ENCODE data around the gene SPO11. TPM values are rescaled to one million over a fixed set of nuclear protein-coding genes. Genes with fewer than 3 reads are reported as not detected.
A peak's percentile ranks its signal among the peaks of the same experiment; 100 is the strongest.

Gene SPO11
- total RNA-seq, 1 experiment from 2014 or later, result not detected

GRCh38 chr20:57385940-57386339, 56.3 kb downstream of the SPO11 start:
- POLR2A ChIA-PET, result no interaction called here
- DNase-seq, result no peak
- Mint-ChIP-seq H3K27ac (ENCODE audit: unreplicated experiment) (no peak overlapping the region), H3K36me3 (ENCODE audit: insufficient read depth, unreplicated experiment) (peaks cover 32% of the 10 kb centered on the region), H3K4me3 (ENCODE audit: unreplicated experiment) (no peak overlapping the region), H3K27me3 (ENCODE audit: insufficient read depth, unreplicated experiment) (no peaks in the 10 kb centered on the region), H3K4me1 (ENCODE audit: low read depth, unreplicated experiment) (peaks cover 24% of the 10 kb centered on the region), H3K9me3 (ENCODE audit: unreplicated experiment) (no peaks in the 10 kb centered on the region)
- Histone ChIP-seq H3K9me3 (no peaks in the 10 kb centered on the region), H3K4me1 (peaks cover 15% of the 10 kb centered on the region), H3K4me3 (ENCODE audit: low read depth, low read length) (no peak overlapping the region), H3K27me3 (replicated peaks; ENCODE audit: control insufficient read depth, insufficient read depth, low read length) (no peaks in the 10 kb centered on the region), H3K36me3 (ENCODE audit: control insufficient read depth, insufficient read depth, low read length) (no peaks in the 10 kb centered on the region)
- no TSS peak for BruUV-seq (replicated peaks)
- CTCF ChIA-PET, result no interaction called here
- no peak for TF ChIP-seq CTCF (IDR thresholded peaks at IDR 0.05; ENCODE audit: insufficient read depth in 1 of 2, low read depth in 1 of 2, low read length in 1 of 2, severe bottlenecking in 1 of 2, unreplicated experiment in 1 of 2)
- intact Hi-C loops (cut with micrococcal nuclease; ENCODE audit: unreplicated experiment), result loop anchor here (10.0 kb wide), 1 partner anchor 209 kb away; no protein-coding TSS in a partner anchor

GRCh38 chr20:57386762-57387161, 57.2 kb downstream of the SPO11 start:
- Mint-ChIP-seq H3K27me3 (ENCODE audit: insufficient read depth, unreplicated experiment) (no peaks in the 10 kb centered on the region), H3K9me3 (ENCODE audit: unreplicated experiment) (no peaks in the 10 kb centered on the region), H3K4me1 (ENCODE audit: low read depth, unreplicated experiment) (peaks cover 26% of the 10 kb centered on the region), H3K36me3 (ENCODE audit: insufficient read depth, unreplicated experiment) (peaks cover 26% of the 10 kb centered on the region), H3K4me3 (ENCODE audit: unreplicated experiment) (no peak overlapping the region), H3K27ac (ENCODE audit: unreplicated experiment) (no peak overlapping the region)
- H3K9me3 ChIP-seq, result no peaks in the 10 kb centered on the region
- H3K4me1 ChIP-seq, result peaks cover 16% of the 10 kb centered on the region
- no peak for TF ChIP-seq CTCF (IDR thresholded peaks at IDR 0.05; ENCODE audit: insufficient read depth in 1 of 2, low read depth in 1 of 2, low read length in 1 of 2, severe bottlenecking in 1 of 2, unreplicated experiment in 1 of 2)
- intact Hi-C loops (cut with micrococcal nuclease; ENCODE audit: unreplicated experiment), result loop anchor here (10.0 kb wide), 1 partner anchor 208 kb away; no protein-coding TSS in a partner anchor
- no peaks in the 10 kb centered on the region for H3K27me3 ChIP-seq (replicated peaks; ENCODE audit: control insufficient read depth, insufficient read depth, low read length)
- H3K4me3 ChIP-seq (ENCODE audit: low read depth, low read length), result no peak overlapping the region
- CTCF ChIA-PET, result interaction anchor here (0.7 kb wide), 1 partner anchor 284 kb away, joined by 4 read pairs; no protein-coding TSS in a partner anchor
- DNase-seq, result peak in 1 of 2 experiments; percentile 39
- BruUV-seq (replicated peaks), result no TSS peak
- POLR2A ChIA-PET, result no interaction called here
- no peaks in the 10 kb centered on the region for H3K36me3 ChIP-seq (ENCODE audit: control insufficient read depth, insufficient read depth, low read length)

GRCh38 chr20:57387463-57387862, 57.9 kb downstream of the SPO11 start:
- H3K4me3 Mint-ChIP-seq (ENCODE audit: unreplicated experiment), result no peak overlapping the region
- H3K27me3 ChIP-seq (replicated peaks; ENCODE audit: control insufficient read depth, insufficient read depth, low read length), result no peaks in the 10 kb centered on the region
- H3K36me3 Mint-ChIP-seq (ENCODE audit: insufficient read depth, unreplicated experiment), result peaks cover 24% of the 10 kb centered on the region
- H3K9me3 ChIP-seq, result no peaks in the 10 kb centered on the region
- BruUV-seq (replicated peaks), result no TSS peak
- no peaks in the 10 kb centered on the region for H3K27me3 Mint-ChIP-seq (ENCODE audit: insufficient read depth, unreplicated experiment)
- no peak for DNase-seq
- ChIA-PET POLR2A (no interaction called here), CTCF (no interaction called here)
- no peak overlapping the region for H3K4me3 ChIP-seq (ENCODE audit: low read depth, low read length)
- H3K9me3 Mint-ChIP-seq (ENCODE audit: unreplicated experiment), result no peaks in the 10 kb centered on the region
- no peaks in the 10 kb centered on the region for H3K36me3 ChIP-seq (ENCODE audit: control insufficient read depth, insufficient read depth, low read length)
- intact Hi-C loops (cut with micrococcal nuclease; ENCODE audit: unreplicated experiment), result loop anchor here (10.0 kb wide), 1 partner anchor 207 kb away; no protein-coding TSS in a partner anchor
- H3K27ac Mint-ChIP-seq (ENCODE audit: unreplicated experiment), result no peak overlapping the region
- peaks cover 26% of the 10 kb centered on the region for H3K4me1 Mint-ChIP-seq (ENCODE audit: low read depth, unreplicated experiment)
- TF ChIP-seq CTCF (IDR thresholded peaks at IDR 0.05; ENCODE audit: insufficient read depth in 1 of 2, low read depth in 1 of 2, low read length in 1 of 2, severe bottlenecking in 1 of 2, unreplicated experiment in 1 of 2), result no peak
- peaks cover 21% of the 10 kb centered on the region for H3K4me1 ChIP-seq

All from Caco-2 (cell line).